Colon (tissue), 2 donors: ENCODE measurements around the gene XG.
"Not testable (repeated sequence)": the region's sequence is repeated elsewhere in the genome, so short reads cannot be mapped to it uniquely, and the experiment has no call there.

Experiments
- FAIRE-seq: peaks from 2 replicates; lab custom pipeline; 2012; peaks lifted over from hg19 to GRCh38; lab: Jason Lieb, UNC
- donor health status: control.
- donor health status: control.

XG gene

DNA sequence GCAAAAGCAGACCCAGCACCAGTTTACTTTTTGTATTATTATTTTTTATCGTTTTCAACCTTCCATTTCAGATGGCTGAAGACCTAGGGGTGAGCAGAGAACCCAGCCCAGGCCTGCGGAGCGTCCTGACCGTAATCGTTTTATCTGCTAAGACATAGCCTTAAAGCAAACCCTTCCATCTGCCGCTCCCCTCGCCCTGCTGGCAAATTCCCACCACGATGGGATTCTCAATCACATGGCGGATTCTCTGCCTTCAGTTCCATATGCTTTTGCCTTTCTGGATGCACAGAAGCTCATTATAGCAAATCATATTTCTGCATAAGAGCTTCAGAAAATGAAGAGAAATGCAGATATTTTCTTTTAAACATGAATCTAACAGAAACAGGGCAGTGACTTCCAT lies 18.6 kb upstream of the XG start:
- no peak for FAIRE-seq

DNA sequence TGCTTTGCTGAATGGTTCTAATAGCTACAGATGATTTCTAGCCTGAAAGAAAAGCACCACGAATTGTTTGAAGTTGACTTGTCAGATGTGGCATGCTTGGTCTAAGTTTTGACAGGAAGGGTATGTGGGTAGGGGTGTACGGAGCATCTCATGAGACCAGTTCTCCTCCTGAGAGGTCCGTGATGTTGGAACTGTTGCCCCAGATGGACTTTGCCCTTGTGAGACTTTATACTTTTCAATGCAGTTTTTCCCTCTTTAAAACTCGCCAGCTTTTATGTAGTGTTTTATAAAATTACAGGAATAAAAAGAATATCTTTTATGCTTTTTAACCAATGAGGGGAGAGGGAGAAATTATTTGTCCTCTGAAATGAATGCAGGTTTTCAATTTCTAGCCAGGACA lies 16.6 kb upstream of the XG start:
- FAIRE-seq, result no peak

DNA sequence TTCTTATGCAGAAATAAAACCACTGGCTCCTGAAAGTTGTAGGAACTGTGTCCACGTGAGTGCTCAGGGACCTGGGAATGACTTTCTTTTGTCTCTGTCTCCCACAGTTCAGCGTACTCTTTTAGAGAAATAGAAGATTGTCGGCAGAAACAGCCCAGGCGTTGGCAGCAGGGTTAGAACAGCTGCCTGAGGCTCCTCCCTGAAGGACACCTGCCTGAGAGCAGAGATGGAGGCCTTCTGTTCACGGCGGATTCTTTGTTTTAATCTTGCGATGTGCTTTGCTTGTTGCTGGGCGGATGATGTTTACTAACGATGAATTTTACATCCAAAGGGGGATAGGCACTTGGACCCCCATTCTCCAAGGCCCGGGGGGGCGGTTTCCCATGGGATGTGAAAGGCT lies 11.2 kb upstream of the XG start:
- FAIRE-seq, result no peak

DNA sequence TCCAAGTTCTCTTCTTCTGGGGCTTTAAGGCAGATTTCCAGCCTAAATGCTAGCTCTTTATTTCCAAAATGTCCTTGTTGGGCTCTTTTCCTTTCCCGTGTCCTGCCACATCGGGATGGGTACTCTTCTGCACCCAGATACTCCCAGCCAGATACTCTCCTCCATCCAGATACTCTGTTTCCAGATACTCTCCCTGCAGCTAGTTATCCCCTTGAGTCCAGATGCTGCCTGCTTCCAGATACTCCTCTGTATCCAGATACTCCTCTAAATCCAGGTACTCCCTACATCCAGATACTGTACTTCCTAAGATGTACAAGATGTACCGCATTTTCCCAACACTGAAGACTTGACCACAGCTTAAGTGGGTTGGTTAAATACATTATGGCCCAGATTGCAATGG lies 10.5 kb upstream of the XG start:
- FAIRE-seq, result no peak

DNA sequence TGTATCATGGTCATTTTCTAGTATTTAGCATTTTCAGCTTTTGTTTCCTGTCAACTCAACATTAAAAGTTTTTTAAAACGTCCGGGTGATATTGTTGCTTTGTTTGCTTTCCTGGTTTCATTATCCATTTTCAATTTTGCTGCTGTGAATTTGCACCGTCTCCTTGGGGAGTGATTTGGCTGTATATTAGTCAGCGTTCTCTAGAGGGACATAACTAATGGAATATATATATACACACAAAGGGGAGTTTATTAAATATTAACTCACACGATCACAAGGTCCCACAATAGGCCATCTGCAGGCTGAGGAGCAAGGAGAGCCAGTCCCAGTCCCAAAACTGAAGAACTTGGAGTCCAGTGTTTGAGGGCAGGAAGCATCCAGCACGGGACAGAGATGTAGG lies 5.6 kb upstream of the XG start:
- FAIRE-seq, result not testable (repeated sequence)

DNA sequence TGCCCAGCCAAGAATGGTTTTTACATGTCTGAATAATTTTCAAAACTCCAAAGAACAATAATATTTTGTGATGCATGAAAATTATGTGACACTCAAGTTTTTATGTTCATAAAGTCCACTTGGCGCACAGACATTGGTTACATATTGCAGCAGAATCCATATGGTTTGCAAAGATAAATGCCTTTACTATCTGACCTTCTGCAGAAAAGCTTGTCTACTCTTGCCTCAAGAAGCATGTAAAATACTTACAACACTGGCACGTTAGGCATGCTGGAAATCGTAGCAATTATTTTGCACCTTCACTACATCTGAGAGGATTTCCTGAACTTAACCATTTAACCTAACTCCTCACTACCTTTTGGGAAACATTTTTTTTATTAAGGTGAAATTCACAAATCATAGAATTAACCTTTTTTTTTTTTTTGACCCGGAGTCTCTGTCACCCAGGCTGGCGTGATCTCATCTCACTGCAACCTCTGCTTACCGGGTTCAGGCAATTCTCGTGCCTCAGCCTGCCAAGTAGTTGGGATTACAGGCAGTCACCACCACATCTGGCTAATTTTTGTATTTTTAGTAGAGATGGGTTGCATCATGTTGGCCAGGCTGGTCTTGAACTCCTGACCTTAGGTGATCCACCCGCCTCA lies 3.5 kb upstream of the XG start:
- FAIRE-seq, result no peak

DNA sequence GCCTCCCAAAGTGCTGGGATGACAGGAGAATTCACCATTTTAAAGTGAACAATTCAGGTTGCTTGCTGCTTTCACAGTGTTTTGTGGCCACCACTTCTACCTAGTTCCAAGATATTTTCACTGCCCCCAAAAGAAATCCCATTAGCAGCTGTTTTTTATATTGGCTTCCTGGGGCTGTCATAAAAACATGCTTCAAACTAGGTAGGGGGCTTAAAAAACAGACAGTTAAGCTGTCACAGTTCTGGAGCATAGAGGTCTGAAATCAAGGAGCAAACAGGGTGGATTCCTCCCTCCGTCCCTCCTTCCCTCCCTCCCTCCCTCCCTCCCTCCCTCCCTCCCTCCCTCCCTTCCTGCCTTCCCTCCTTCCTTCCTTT lies 3.0 kb upstream of the XG start:
- FAIRE-seq, result no peak

DNA sequence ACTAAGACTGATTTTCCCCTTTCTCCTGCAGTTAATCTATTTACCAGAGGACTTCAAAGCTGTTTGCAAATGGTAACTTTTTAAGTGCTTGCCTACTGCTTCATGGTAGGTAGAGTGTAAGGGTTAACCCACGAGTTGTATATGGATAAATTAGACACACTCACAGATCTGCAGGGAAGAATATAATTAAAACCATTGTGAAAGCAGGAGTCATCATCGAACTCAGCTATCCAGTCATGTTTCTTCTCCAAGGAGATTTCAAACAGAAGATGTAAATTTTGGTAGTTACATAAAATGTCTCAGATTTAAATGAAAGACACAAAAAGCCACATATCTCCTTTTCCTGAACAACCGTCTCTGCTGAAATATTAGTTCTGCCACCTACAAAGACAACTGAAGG lies 549 bp upstream of the XG start:
- no peak for FAIRE-seq

DNA sequence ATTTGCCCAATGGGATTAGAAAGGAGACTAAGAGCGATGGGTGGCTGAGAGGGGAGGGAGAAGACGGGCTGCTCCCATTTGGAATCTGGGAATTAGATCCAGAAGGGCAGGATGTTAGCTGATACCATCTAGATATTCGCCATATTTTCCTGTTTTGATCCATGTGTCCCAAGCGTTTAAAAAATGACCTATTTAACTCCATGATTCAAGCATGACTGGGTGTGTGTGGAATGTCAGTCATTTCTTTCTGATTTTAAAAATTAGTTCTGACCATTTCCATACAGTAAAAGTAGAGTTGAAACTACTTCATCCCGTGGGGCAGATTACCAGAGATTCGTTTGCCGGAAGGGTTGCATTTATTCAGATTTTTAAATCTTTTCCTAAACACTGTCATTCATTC lies 601 bp downstream of the XG start:
- not testable (repeated sequence) for FAIRE-seq

DNA sequence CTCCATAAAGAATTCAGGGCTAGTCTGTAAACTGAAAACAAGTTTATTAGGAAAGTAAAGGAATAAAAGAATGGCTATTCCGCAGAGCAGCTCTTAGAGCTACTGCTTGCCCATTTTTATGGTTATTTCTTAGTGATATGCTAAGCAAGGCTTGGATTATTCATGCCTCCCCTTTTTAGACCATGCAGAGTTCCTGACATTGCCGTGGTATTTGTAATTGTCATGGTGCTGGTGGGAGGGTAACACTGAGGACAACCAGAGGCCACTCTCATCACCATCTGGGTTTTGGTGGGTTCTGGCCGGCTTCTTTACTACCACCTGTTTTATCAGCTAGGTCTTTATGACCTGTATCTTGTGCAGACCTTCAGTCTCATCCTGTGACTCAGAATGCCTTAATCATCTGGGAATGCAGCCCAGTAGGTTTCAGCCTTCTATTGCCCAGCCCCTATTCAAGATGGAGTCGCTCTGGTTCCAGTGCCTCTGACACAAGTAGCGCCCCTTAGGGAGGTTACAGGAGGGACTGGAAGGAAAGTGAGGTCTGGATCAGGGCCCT lies 3.4 kb downstream of the XG start:
- FAIRE-seq, result not testable (repeated sequence)

DNA sequence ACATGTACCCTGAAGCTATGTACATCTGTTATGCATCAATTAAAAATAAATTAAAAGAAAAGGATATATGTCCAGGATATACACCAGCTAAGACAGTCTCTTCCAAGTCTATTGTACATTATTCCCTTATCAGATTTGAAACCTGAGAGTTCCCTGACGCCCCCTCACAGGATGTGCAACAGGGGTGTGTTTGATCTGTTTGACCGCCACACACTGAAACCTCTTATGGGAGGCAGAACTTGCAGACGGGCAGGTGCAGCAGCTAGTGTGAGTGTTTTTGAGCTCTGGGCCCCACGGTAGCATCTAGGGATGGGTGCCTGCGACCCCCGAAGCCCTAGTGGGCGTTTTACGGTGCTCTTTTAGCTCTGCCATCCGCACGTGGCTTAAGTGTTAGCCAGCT lies 4.7 kb downstream of the XG start:
- FAIRE-seq, result no peak

DNA sequence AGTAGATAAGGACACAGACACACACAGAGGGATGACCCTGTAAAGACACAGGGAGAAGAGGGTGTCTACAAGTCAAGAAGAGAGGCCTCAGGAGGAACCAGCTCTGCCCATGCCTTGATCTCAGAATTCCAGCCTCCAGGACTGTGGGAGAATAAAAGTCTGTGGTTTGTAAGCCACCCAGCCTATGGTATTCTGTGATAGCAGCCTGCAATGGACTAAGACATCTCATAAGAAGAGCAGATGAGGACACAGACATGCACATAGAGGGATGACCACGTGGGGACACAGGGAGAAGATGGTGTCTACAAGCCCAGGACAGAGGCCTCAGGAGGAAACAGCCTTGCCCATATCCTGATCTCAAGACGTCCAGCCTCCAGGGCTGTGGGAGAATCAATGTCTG lies 9.4 kb downstream of the XG start:
- no peak for FAIRE-seq

DNA sequence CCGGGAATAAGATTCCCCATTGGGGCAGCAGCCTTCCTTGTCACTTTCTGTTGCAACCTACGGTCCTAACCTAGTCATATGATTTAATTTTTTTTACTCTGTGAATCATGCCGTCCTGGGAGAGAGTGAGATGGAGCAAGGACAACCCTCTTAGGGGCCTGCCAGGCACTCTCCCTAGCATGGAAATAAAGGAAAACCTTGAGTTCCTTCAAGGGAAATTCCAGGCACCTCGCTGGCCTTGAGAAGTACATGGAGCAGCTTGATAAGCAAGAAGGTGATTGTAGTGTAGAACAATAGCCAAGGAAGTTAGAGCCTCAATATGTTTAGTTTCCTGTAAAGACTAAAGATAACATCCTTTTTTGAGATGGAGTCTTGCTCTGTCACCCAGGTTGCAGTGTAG lies 10.8 kb downstream of the XG start:
- not testable (repeated sequence) for FAIRE-seq

DNA sequence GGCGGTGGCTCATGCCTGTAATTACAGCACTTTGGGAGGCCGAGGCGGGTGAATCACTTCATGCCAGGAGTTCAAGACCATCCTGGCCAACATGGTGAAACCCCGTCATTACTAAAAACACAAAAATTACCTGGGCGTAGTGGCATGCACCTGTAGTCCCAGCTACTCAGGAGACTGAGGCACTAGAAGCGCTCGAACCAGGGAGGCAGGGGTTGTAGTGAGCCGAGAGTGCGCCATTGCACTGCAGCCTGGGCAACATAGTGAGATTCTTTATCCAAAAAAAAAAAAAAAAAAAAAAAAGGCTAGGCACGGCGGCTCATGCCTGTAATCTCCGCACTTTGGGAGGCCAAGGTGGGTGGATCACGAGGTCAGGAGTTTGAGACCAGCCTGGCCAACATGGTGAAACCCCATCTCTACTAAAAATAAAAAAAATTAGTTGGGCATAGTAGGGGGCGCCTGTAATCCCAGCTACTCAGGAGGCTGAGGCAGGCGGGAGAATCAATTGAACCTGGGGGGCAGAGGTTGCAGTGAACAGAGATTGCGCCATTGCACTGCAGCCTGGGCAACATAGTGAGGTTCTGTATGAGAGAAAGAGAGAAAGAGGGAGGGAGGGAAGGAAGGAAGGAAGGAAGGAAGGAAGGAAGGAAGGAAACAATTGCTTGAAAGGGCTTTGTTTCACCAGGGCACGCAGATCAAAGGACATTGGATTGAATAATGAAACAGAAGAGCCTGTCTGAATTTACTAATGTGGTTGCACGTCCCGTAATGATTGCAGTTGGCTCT lies 13.1 kb downstream of the XG start:
- not testable (repeated sequence) for FAIRE-seq

DNA sequence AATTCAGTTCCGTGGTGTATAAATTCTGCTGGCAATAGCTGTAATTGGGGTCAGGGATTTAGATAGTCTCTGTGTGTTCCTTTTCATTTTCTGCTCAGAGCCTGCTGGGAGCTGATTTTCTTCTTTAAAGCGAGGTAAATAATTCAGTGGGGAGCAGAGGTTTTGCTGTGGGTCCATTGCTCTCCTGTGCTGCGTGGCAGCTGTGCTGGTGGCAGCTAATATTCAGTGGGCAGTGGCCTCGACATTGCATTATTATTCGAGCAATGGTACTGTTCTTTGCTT lies 13.7 kb downstream of the XG start:
- FAIRE-seq, result no peak

DNA sequence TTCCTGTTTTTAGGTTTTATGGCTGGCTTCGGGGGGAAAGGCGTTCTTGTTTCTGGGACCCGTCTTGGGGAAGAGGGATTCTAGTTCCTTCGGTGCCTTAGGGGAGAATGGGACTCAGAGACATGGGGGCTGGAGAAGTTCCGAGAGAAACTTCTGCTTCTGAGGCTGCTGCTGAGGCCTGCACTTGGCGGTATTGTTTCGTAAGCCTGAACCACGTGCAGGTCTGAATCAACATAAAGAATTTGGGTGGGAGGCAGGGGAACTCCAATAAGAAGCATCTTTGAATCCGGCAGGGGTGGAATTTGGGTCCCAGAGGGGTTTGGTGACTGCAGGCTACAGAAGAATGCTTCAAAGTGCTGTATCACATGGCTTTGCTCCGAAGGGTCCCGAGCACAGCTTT lies 15.1 kb downstream of the XG start:
- FAIRE-seq, result no peak

DNA sequence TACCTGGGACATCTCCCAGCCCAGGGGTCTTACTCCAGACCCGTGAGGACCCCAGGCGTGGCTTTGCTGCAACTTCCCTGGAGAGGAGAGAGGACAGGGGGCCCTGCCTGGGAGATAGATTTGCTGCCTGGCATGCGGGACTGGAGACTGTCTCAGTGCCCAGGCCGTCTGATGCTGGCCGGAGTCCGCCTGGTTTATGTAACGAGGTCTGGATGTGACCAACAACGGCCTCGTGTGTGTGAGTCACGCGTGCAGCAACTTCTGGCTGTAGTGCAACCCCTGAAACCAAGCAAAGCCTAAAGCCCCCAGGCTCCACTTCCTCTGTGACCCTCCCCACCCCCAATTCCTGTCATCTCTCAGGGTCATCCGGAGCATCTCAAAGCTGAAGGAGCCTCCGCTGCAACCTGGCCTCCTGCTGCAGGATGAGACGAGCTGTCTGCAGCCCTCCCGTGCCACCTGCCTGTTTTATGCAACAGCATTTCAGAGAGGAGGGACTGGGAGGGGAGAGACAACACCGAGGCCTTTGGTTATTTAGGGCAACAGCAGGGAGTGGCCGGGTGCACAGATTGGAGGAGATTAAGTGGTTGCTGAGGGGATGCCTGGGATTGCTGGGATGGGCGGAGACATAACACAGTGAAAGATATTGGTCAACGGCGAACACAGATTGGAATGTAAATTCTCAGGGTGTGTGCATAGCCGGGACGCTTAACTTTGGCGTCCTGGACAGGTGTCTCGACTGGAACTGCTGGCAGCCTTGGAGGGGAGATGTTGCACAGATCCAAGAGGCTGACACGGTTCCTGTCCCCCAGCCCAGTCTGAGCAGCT lies 16.0 kb downstream of the XG start:
- no peak for FAIRE-seq

DNA sequence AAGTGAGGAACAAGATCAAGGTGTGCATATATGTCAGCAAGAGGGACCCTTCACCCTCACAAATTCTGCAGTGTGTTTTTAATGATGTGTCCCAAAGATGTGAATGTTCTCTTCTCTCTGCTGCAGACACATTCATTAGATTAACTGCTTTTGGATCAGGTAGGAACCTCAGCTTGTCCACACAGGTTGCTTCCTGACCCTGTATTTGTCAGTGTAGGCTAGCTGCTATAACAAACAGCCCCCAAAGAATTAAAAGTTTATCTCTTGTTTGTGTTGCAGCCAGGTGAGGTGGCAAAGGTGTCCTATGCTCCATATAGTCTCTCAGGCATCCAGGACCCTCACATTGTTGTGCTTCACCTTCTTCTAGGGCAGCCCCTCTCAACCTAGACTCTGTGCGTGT lies 17.8 kb downstream of the XG start:
- no peak for FAIRE-seq

DNA sequence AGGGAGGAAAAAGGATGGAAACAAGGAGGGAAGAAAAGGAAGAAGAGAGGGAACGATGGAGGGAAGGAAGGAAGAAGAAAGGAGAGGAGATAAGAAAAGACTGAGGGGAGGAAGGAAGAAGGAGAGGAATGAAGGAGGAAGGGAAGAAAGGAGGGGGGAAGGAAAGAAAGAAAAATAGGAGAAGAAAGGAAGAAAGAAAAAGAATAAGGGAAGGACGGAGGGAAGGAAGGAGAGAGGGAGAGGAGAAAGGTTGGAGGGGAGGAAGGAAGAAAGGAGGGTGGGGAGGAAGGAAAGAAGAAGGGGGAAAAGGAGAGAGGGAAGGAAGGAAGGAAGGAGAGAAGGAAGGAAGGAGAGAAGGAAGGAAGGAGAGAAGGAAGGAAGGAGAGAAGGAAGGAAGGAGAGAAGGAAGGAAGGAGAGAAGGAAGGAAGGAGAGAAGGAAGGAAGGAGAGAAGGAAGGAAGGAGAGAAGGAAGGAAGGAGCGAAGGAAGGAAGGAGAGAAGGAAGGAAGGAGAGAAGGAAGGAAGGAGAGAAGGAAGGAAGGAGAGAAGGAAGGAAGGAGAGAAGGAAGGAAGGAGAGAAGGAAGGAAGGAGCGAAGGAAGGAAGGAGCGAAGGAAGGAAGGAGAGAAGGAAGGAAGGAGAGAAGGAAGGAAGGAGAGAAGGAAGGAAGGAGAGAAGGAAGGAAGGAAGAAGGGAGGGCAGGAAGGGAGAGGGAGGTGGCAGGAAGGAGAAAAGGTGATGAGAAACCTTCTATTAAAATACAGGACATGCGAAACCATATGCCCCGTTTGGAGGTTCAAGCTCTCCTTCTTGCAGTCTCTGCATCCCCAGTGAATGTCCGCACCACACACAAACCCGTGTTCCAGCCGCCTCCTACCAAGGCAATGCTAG lies 21.6 kb downstream of the XG start:
- FAIRE-seq, result not testable (repeated sequence)

DNA sequence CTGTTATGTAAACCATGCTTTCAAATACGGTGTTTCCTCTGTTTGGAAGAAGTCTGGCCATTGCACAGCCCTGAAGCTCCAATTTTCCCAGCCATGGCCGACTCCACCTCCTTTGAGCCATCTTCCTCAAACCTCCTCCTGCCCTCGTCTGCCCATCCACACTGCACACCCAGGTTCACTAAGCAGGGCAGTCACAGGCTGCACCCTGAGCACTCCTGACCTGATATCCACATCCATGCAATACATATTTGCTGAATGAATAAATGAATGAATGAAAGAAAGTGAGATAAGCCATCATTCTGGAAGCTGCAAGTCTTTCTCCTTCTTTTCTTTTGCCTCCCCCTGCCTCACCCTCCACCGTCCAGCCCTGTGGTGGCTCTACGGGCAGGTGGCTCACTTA lies 22.2 kb downstream of the XG start:
- no peak for FAIRE-seq

DNA sequence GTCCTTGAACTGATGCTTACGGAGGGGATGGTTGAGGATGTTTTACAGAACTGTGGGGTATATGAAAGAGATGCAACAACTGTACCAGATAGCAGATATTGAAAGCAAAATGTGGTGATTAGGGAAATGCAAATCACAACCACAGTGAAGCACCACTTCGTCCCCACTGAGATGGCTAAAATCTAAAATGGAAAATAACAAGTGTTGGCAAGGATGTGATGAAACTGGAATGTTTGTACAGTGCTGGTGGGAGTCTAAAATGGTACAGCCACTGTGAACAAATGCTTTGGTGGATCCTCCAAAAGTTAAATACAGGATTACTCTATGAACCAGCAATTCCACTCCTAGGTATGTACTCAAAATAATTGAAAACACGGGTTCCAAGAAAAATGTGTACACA lies 22.9 kb downstream of the XG start:
- FAIRE-seq, result no peak
